GM18909 (cell line): ENCODE measurements around the gene PHF11.
"Not testable (repeated sequence)": the region's sequence is repeated elsewhere in the genome, so short reads cannot be mapped to it uniquely, and the experiment has no call there.

Experiments
- ATAC-seq: cut with Tn5 transposase; IDR thresholded peaks from one replicate; pipeline ENCODE4 v1.9.1; 2021; ENCODE audit warnings: mild to moderate bottlenecking; ENCODE audit not compliant: unreplicated experiment, poor library complexity

The PHF11 gene

GRCh38 chr13:49496837-49497236, 1.1 kb downstream of the PHF11 start:
- not testable (repeated sequence) for ATAC-seq

- ATAC-seq: no peak
Measured at GRCh38 chr13:49497272-49497671, 1.5 kb downstream of the PHF11 start.

GRCh38 chr13:49498206-49498605, 2.5 kb downstream of the PHF11 start:
- no peak for ATAC-seq

GRCh38 chr13:49499889-49500660, 4.3 kb downstream of the PHF11 start:
- no peak for ATAC-seq

DNA sequence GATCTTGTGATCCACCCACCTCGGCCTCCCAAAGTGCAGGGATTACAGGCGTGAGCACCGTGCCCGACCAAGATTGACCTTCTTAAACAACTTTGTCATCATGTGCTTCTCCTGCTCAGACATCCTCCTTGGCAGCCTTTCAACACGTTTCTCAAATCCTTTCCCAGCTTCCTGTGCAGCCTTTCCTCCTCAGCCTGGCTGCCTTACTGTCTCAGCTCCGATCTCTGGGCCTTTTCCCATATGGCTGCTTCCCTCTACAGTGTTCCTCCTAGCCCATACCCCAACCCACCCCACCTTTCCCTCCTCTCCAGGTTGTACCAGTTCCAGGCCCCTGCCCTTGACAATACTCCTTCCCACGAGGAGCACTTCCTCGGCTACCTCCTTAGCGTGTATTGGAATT, 7.2 kb downstream of the PHF11 start:
- no peak for ATAC-seq

DNA sequence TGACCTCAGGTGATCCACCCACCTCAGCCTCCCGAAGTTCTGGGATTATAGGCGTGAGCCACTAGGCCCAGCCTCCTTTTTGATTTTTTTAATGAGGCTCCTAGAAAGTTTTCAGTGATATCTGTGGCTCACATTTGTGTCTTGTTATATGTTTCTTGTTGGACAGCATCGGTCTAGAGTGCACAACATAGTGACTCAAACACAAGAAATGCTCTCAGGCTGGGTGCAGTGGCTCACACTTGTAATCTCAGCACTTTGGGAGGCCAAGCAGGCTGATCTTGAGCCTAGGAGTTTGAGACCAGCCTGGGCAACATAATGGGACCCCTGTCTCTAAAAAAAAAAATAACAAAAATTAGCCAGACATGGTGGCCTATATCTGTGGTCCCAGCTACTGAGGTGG, 8.2 kb downstream of the PHF11 start:
- no peak for ATAC-seq

DNA sequence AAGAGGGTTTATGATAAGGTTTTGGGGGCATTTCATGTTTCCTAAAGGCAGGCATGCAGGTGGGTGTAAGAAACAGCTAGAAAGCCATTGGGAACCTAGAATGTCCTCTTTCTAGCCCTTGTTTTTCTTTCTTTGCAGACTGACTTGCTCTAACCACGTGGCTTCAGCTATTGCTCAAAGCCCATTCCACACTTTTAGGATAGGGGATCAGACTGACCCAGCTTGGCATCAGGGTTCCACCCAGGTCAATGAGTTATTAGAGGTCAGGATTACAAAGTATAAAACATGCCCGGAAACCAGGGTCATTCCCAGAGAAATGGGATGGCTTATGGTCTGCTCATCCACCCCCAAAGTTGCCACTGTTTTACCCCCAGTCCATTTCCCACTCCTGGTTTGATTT, 16.8 kb downstream of the PHF11 start:
- ATAC-seq: no peak

- no peak for ATAC-seq
Measured at GRCh38 chr13:49516467-49516866, 20.7 kb downstream of the PHF11 start.

- ATAC-seq: no peak
Measured at GRCh38 chr13:49517461-49517860, 21.7 kb downstream of the PHF11 start.

DNA sequence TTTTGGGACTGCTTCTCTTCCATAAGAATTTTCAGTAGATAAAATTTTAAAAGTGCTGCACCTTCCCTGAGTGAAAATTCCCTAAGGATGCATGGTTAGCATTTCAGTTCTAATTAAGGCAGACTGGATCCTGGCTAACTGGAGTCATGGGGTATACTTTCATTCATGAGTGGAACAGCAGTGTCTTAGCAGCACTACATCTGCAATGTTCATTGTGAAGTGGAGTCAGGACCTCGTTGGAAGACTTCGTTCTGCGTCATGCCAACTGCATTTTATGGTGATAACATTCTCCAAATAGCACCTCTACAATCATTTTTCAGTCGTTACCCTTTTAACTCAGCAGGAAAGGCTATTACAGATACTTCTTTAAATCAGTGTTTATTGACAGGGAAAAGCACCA, 25.5 kb downstream of the PHF11 start:
- ATAC-seq: no peak

GRCh38 chr13:49524740-49525501, 29.2 kb downstream of the PHF11 start:
- no peak for ATAC-seq

DNA sequence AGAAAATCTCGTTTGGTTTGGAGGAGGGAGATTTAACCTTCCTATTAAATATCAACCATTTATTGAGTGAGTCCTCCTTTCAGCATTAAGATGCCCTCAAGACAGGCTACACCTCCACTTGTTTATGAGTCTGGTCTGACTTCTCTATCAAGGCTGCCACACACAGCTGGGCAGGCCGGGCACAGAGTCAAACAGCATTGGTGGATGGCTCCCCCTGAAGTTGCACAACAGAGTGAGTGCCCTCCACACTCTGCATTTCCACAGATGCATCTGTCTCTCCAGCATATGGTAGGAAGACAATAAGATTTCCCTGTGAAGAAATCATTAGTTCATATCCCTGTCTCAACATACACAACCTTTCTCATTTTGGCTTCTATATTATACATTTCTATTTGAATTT, 31.4 kb downstream of the PHF11 start:
- ATAC-seq: no peak

DNA sequence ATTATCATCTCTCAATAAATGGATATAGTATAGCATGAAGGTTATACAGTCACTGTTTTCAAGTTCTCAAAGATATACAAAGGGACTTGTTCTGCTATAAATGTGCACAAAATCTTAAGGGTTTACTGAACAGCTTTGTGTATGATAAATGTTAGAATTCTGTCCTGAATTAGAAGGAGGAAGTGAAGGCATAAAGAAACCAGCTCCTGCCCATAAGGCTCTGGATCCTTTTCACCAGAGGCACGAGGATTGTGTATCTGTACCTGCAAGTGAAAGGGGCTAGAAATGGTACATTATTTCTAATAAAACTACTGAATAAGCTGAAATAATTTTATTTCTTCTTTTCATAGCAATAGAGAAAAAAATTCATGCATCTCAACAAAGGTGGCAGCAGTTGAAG, 32.4 kb downstream of the PHF11 start:
- no peak for ATAC-seq

DNA sequence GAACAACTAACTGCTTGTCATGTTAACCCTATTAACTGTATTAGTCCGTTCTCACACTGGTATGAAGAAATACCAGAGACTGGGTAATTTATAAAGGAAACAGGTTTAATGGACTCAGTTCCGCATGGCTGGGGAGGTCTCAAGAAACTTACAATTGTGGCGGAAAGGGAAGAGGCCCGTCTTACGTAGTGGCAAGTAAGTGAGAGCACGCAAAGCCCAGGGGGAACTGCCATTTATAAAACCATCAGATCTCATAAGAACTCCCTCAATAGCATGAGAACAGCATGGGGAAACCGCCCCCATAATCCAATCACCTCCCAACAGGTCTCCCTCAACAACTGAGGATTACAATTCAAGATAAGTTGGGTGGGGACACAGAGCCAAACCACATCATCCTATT, 34.7 kb downstream of the PHF11 start:
- peak; percentile 56 for ATAC-seq

- ATAC-seq: no peak
Measured at GRCh38 chr13:49532593-49532992, 36.8 kb downstream of the PHF11 start.

DNA sequence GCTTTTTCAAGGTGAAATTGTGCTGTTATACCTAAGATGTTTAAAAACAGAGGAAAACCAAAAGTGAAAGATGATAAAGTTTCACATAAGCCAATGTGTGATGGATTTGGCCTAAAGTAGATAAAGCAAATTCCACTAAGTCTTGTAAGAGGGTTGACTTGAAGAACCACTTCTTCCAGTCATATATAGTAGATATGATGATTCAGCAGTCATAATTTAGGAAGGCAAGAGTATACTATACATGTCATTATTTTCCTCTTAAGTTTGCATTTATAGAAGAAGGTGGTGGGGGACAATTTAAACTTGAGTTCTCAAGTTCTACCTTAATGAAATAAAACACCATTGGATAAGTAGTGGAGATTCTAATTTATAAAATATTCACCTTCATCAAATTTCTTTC, 37.3 kb downstream of the PHF11 start:
- ATAC-seq: no peak

DNA sequence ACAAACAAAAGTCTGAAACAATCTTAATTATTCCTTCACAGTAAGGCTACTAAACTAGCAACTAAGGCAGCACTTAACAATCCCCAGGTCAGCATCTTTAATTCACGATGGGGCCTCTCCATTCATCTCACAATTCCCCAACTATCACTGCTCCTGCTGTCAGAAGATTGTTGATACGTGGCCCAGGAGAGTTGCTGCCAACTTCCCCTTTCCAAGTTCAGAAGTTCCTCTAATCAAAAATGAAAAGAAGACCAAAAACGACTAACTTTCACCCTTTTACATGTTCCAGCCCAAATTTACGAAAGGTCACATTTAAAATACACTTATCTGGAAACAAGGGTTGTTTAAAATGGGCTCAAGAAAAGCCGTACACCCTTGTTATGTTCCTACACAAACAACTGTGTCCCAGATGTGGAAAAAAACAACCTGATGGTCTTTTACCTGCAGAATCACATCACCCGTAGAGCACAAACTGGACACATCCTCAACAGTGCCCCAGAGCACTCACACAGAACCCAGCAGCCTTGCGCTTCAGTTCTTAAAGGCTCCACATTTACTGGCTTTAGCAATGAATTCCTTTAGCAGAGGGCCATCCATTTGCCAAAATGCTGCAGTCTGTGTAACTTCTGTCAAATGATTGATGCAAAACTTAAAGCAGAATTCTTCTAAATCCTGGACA, 38.0 kb downstream of the PHF11 start:
- ATAC-seq: no peak

DNA sequence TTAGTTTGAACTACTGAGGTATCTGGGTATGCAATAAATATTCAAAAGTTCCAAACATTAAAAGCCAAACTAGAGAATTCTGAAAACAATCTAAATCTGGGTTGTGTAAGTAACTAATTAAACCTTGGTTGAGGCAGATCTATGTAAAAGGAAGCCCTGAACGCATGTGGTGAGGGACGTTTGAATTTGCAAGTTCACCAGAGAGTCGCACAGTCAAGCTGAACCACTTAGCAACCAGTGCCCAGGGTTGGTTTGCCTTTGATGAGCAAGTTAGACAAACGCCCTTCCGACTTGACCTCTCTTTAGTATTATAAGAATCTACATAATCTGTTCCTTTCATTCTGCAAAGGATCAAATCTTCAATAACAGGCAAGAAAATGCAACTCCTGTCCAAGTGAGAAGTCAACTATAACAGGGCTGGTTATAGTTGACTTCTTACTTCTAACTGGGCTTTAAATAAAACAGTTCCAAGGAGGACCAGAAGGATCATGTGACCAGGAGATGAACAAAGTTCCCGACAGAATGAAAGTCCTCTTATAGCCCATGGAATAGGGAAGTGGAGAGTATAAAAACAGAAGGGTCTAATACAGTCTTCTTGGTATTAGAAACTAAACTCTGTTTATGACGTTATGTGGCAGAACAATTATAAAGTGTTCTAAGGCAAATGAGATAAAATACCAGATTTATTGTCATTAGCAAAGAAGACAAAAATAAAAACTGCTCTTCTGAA, 40.6 kb downstream of the PHF11 start:
- ATAC-seq: peak; percentile 65

GRCh38 chr13:49538404-49538803, 42.7 kb downstream of the PHF11 start:
- no peak for ATAC-seq

DNA sequence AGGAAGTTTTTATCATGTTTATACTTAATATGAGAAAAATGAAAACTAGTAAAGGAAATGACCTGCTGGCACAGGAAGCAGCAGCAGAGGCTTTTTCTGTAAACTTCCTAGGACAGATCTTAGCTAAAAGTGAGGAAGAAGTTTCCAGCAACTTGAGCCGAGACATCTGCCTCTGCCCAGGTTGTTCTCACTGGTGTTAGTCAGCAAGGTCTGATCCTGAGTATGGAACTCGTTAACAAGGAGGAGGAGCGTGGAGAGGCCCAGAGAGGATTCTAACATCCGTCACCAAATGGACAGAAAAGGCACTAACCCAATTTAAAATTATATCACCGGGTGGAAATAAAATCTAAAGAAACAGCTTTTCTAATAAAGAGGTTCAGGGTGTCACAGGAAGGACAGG, 43.6 kb downstream of the PHF11 start:
- ATAC-seq: no peak

GRCh38 chr13:49539746-49540145, 44.0 kb downstream of the PHF11 start:
- no peak for ATAC-seq
